SK-N-SH treated with all-trans-retinoic acid at 6 μM for 48 hours (cell line): ENCODE measurements around the gene EML1.

Source experiments
- CSDC2 ChIP-seq: fragments of 250-450 bp; sonication (Bioruptor Pico); IDR thresholded peaks from 2 replicates; pipeline ENCODE4 v1.5.0; 2020; ENCODE audit warnings: mild to moderate bottlenecking, moderate library complexity
- PATZ1 ChIP-seq: fragments of 250-450 bp; sonication (Bioruptor Pico); IDR thresholded peaks from 2 replicates; pipeline ENCODE4 v1.8.0; 2020; ENCODE audit warnings: mild to moderate bottlenecking, moderate library complexity, borderline replicate concordance
- RARB ChIP-seq: fragments of 250-450 bp; sonication (Bioruptor Pico); IDR thresholded peaks from 2 replicates; pipeline ENCODE4 v1.8.0; 2021; ENCODE audit warnings: mild to moderate bottlenecking, moderate library complexity
- TCF4 ChIP-seq: fragments of 250-450 bp; sonication (Bioruptor Pico); IDR thresholded peaks from 2 replicates; pipeline ENCODE4 v1.8.0; 2021; ENCODE audit warnings: mild to moderate bottlenecking, moderate library complexity, borderline replicate concordance
- ZFP3 ChIP-seq: fragments of 250-450 bp; sonication (Bioruptor Pico); IDR thresholded peaks from 2 replicates; pipeline ENCODE4 v1.5.0; 2020; ENCODE audit warnings: mild to moderate bottlenecking, moderate library complexity
- ZFP30 ChIP-seq: fragments of 450-650 bp; formaldehyde crosslinking; IDR thresholded peaks from 2 replicates; pipeline ENCODE4 v1.5.0; 2022; ENCODE audit warnings: mild to moderate bottlenecking, moderate library complexity
- ZNF565 ChIP-seq: fragments of 450-650 bp; formaldehyde crosslinking; conservative IDR thresholded peaks from 2 replicates; pipeline ENCODE4 v1.5.0; 2020; ENCODE audit warnings: low read depth, mild to moderate bottlenecking, moderate library complexity
- TF ChIP-seq, protein P1 (sequence below): fragments of 250-450 bp; sonication (Bioruptor Pico); IDR thresholded peaks from 2 replicates; pipeline ENCODE4 v1.8.0; 2021; ENCODE audit warnings: low read depth, mild to moderate bottlenecking, moderate library complexity, borderline replicate concordance

DNA sequence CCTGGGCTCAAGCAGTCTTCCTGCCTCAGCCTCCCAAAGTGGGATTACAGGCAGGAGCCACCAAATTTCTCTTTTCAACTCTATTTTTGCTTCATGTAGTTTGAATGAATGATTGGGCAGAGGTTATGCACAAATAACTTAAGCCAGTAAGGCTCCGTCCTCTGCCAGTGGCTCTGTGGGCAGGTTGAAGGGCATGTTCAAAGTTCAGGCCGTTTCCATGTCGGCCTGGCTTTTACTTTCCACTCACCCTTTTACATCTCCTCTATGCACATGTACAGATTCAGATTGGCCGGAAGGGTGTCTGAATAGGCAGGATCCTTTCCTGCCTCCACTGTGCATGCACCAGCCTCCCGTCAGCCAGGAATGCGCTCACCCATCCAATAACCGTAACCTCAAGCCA, 132.3 kb downstream of the EML1 start:
- no peak for TF ChIP-seq ZFP30 (CRISPR knock-in tag)
- no peak for TF ChIP-seq ZFP3
- TF ChIP-seq ZNF565: no peak
- TF ChIP-seq RARB: no peak
- TF ChIP-seq, protein P1, sequence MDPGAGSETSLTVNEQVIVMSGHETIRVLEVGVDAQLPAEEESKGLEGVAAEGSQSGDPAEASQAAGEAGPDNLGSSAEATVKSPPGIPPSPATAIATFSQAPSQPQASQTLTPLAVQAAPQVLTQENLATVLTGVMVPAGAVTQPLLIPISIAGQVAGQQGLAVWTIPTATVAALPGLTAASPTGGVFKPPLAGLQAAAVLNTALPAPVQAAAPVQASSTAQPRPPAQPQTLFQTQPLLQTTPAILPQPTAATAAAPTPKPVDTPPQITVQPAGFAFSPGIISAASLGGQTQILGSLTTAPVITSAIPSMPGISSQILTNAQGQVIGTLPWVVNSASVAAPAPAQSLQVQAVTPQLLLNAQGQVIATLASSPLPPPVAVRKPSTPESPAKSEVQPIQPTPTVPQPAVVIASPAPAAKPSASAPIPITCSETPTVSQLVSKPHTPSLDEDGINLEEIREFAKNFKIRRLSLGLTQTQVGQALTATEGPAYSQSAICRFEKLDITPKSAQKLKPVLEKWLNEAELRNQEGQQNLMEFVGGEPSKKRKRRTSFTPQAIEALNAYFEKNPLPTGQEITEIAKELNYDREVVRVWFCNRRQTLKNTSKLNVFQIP: no peak
- no peak for TF ChIP-seq TCF4 (CRISPR knock-in tag)
- TF ChIP-seq CSDC2 (CRISPR knock-in tag): no peak
- TF ChIP-seq PATZ1 (CRISPR knock-in tag): no peak
